ENCODE measurements around the gene CEP95.
"Not testable (repeated sequence)": the region's sequence is repeated elsewhere in the genome, so short reads cannot be mapped to it uniquely, and the experiment has no call there.

CEP95 gene

DNA sequence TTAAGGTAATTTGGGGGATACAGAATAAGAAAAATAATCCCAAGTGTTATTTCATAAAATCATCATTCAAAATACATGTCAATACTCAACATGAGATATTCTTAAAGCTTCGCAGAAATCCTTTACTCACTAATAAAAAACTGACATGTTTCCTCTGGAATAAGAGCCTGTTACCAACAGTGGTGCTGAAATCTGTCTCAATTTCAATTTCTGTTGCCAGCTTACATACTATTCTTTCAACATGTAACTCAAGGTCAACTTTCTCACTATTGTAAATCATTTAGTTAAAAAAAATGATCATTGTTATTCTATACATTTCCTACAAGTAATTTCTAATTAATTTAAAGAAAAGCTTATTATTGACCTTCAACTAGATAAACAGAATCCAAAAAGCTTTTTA lies 67.9 kb downstream of the CEP95 start:
- DNase-seq = no peak

DNA sequence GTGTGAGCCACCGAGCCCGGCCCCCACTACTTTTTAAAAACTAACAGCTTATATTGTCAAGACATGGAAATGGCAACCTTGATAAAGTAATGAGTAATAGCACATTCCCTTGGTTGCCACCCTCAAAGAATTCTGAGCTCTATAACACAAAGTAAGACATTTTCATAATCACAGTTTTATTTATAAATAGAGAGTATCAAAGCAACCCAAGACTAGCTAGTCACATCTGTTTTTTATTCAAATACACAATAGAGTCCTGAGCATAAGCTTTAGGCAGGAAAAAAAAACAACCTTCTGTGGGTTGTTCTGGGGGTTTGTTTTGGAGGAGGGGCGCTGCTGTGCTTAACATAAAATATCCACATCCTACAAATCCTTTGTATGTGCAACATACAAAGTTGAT lies 68.7 kb downstream of the CEP95 start:
- DNase-seq = no peak

DNA sequence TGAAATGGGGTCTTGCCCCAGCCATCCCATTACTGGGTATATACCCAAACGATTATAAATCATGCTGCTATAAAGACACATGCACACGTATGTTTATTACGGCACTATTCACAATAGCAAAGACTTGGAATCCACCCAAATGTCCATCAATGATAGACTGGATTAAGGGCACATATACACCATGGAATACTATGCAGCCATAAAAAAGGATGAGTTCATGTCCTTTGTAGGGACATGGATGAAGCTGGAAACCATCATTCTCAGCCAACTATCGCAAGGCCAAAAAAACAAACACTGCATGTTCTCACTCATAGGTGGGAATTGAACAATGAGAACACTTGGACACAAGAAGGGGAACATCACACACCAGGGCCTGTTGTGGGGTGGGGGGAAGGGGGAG lies 70.2 kb downstream of the CEP95 start:
- DNase-seq = not testable (repeated sequence)

DNA sequence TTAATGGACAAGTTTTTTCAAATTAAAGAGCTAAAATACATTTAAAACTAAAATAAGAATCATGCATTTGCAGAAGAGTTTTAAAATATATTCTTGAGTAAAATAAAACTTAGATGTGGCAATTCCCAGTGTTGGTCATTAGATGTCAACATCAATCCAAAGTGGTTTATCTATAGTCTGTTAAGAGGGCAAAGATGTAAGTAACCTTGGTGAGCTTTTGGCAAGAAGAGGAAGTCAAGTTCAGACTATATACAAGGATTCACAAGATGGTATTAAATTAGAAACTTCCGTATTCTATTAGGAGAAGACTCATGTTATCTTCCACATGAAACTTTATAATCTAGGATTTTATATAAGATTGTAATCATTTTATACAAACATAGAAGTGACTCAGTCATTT lies 73.1 kb downstream of the CEP95 start:
- peak; percentile 49 for DNase-seq

DNA sequence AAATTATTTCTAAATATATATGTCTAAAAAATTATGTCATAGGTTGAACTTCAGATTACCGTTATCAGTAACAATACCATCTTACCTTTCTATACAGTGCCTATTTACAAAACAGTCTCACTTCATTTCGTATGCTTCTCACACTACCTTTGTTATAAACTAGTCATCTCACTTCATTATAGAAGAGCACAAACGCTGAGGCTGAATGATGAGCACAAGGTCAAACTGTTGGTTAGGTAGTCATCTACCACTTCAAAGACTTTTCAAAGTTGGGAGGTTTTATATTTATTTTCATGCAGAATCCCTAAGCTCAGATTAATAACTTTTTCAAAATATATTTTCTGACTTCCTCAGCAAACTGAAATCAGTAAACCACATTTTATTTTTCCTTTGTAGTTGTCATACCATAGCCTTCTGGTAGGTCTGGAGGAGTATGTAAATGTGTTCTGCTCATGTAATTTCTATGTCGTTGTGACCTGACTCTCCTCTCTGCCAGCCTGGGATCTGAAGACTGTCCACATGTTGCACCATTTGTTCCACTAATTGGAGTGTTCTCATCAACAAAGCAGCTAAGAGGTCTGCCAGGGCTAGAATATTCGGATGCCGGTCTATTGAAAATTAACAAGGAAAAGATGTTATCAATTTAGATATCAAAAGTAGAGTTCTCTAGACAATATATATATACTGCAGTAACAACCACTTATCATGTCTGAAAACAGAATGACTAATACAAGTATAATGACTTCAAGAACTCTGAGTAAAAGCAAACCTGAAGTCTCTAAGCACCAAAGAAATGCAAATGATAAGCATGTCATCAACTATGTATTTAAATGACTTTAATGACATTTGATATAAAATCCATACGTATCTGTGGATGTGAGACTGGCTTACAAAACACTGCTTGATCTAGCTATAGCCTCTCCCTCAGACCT lies 73.9 kb downstream of the CEP95 start:
- no peak for DNase-seq

DNA sequence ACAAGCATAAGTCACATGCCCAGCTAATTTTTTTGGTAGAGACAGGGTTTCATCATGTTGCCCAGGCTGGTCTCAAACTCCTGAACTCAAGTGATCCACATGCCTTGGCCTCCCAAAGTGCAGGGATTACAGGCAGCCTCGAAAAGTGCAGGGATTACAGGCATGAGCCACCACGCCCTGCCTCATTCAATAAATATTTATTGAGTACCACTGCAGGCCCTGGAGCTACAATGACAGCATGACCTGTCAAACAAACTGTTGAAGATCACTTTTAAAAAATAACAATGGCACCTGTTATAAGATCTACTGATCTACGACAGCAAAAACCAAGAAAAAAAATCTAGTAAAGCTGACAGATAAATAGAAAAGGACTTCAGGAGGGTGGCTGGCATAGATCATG lies 76.3 kb downstream of the CEP95 start:
- no peak for DNase-seq

DNA sequence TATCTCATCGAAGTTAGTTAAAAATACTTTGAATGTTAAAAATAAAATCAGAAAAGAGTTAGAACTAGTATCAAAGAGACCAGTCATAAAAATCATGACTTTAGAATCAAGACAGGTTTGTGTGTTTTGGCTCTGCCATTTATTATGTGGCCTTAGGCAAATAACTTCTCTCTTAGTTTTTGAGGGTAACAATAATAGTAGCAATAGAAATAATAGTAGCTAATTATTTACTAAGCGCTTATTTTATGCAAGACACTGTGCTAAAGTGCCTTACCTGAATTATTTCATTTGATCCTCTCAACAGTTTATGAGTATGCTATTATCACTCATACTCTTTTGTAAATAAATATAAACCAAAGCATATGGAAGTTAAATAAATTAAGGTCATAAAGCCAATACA lies 78.4 kb downstream of the CEP95 start:
- no peak for DNase-seq

All from hematopoietic multipotent progenitor cell treated with erythropoietin and hydrocortisone succinate and interleukin-3 and kit ligand, for 6 days (in vitro differentiated cells).